ENCODE results near the gene MACC1. TPM values are rescaled to one million over a fixed set of nuclear protein-coding genes. Genes with fewer than 3 reads are reported as not detected.

MACC1 gene
- total RNA-seq, 1 experiment from 2014 or later: not detected

DNA sequence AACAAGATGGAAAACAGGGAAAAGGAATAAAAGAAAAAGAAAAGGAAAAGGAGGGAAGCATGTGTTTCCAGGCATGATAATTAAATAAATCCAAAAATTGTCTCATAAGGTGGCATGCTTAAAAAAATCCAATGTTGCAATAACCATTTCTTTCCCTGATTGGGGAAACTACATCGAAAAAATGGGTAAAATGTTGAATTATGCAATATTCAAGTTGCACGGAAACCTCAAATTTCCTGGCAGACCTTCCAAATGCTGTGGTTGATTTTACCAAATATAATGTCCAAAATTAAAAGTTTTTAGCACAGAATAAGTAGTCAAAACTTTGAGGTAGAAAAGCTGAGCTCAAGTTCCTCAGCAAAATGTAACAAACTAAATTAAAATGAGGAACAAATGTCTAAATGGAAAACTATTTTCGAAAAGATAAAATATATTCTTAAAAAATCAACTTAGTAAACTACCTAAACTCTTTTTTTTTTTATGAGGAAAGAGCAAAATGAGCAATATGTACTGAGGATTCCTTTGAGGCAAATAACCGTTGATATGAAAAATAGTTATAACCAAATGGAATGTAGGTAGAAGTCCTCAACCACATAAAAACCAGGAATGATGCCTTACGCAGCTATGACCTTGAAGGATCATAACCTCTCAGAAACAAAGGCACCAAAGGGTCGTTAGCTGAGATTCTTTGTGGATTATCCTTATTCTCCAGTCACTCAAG lies 52.6 kb downstream of the MACC1 start:
- Histone ChIP-seq H3K27me3 (replicated peaks) (no peaks in the 10 kb centered on the region), H3K27ac (no peak overlapping the region), H3K4me3 (no peak overlapping the region), H3K36me3 (no peaks in the 10 kb centered on the region), H3K4me1 (replicated peaks) (no peaks in the 10 kb centered on the region), H3K9me3 (replicated peaks) (no peaks in the 10 kb centered on the region)
- DNase-seq (ENCODE audit: low read depth in 1 of 2, low spot score in 2 of 2): no peak

- Histone ChIP-seq H3K4me3 (no peak overlapping the region), H3K36me3 (no peaks in the 10 kb centered on the region), H3K4me1 (replicated peaks) (no peaks in the 10 kb centered on the region), H3K27ac (no peak overlapping the region), H3K9me3 (replicated peaks) (no peaks in the 10 kb centered on the region), H3K27me3 (replicated peaks) (no peaks in the 10 kb centered on the region)
- no peak for DNase-seq (ENCODE audit: low read depth in 1 of 2, low spot score in 2 of 2)
These were observed 54.5 kb downstream of the MACC1 start for GRCh38 chr7:20162665-20163064.

- DNase-seq (ENCODE audit: low read depth in 1 of 2, low spot score in 2 of 2): no peak
- no peaks in the 10 kb centered on the region; the same call in 1 of the 2 replicates for H3K4me1 ChIP-seq (replicated peaks)
- H3K36me3 ChIP-seq: no peaks in the 10 kb centered on the region
- H3K27ac ChIP-seq: no peak overlapping the region
- no peaks in the 10 kb centered on the region for H3K27me3 ChIP-seq (replicated peaks)
- H3K9me3 ChIP-seq (replicated peaks): no peaks in the 10 kb centered on the region
- no peak overlapping the region for H3K4me3 ChIP-seq
These were observed 57.9 kb downstream of the MACC1 start for GRCh38 chr7:20159226-20159747.

GRCh38 chr7:20158684-20159083 lies 58.5 kb downstream of the MACC1 start:
- no peaks in the 10 kb centered on the region for H3K27me3 ChIP-seq (replicated peaks)
- no peaks in the 10 kb centered on the region for H3K9me3 ChIP-seq (replicated peaks)
- peaks cover 6% of the 10 kb centered on the region for H3K4me1 ChIP-seq (replicated peaks)
- H3K4me3 ChIP-seq: no peak overlapping the region
- no peak overlapping the region for H3K27ac ChIP-seq
- no peak for DNase-seq (ENCODE audit: low read depth in 1 of 2, low spot score in 2 of 2)
- H3K36me3 ChIP-seq: no peaks in the 10 kb centered on the region

DNA sequence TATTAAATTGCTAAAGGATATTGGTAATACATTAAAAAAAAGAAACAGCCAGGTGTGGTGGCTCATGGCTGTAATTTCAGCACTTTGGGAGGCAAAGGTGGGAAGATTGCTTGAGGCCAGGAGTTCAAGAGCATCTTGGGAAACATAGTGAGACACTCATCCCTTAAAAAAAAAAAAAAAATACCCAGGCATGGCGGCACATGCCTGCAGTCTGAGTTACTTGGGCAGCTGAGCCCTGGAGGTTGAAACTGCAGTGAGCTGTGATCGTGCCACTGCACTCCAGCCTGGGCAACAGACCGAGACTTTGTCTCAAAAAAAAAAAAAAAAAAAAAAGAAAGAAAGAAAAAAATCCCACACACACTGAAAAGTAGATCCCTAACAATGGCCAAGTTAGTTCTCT lies 59.7 kb downstream of the MACC1 start:
- Histone ChIP-seq H3K9me3 (replicated peaks) (no peaks in the 10 kb centered on the region), H3K4me1 (replicated peaks) (peaks cover 16% of the 10 kb centered on the region), H3K36me3 (no peaks in the 10 kb centered on the region), H3K27ac (no peak overlapping the region), H3K27me3 (replicated peaks) (no peaks in the 10 kb centered on the region), H3K4me3 (no peak overlapping the region)
- no peak for DNase-seq (ENCODE audit: low read depth in 1 of 2, low spot score in 2 of 2)

GRCh38 chr7:20153999-20154398 lies 63.2 kb downstream of the MACC1 start:
- no peaks in the 10 kb centered on the region for H3K27me3 ChIP-seq (replicated peaks)
- H3K4me1 ChIP-seq (replicated peaks): peaks cover 21% of the 10 kb centered on the region
- H3K36me3 ChIP-seq: no peaks in the 10 kb centered on the region
- H3K4me3 ChIP-seq: no peak overlapping the region
- H3K9me3 ChIP-seq (replicated peaks): no peaks in the 10 kb centered on the region
- no peak overlapping the region for H3K27ac ChIP-seq
- peak in 1 of 2 experiments; percentile 14 for DNase-seq (ENCODE audit: low read depth in 1 of 2, low spot score in 2 of 2)

DNA sequence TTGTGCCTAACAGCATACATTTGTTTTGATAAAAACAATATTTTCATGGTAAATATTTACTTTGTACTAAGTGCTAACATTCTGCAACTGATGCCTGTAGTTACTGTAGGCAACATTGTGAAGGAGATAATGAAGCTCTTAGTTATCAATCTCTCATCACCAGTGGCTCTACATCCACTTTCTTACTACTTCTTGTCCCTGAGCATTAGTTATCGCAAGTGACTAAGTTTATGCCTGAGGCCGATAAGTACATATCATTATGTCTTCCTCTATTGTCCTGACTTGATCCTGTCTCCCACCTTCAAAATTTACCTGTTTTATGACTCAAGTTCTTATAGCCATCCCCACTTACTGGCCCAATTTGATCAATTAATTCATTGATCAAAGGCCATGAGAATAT lies 63.6 kb downstream of the MACC1 start:
- H3K9me3 ChIP-seq (replicated peaks): no peaks in the 10 kb centered on the region
- H3K36me3 ChIP-seq: no peaks in the 10 kb centered on the region
- H3K27ac ChIP-seq: no peak overlapping the region
- peaks cover 21% of the 10 kb centered on the region for H3K4me1 ChIP-seq (replicated peaks)
- H3K4me3 ChIP-seq: no peak overlapping the region
- no peak for DNase-seq (ENCODE audit: low read depth in 1 of 2, low spot score in 2 of 2)
- no peaks in the 10 kb centered on the region for H3K27me3 ChIP-seq (replicated peaks)

- H3K36me3 ChIP-seq: no peaks in the 10 kb centered on the region
- DNase-seq (ENCODE audit: low read depth in 1 of 2, low spot score in 2 of 2): peak in 1 of 2 experiments; percentile 60
These were observed 64.7 kb downstream of the MACC1 start for GRCh38 chr7:20152511-20152910.

DNA sequence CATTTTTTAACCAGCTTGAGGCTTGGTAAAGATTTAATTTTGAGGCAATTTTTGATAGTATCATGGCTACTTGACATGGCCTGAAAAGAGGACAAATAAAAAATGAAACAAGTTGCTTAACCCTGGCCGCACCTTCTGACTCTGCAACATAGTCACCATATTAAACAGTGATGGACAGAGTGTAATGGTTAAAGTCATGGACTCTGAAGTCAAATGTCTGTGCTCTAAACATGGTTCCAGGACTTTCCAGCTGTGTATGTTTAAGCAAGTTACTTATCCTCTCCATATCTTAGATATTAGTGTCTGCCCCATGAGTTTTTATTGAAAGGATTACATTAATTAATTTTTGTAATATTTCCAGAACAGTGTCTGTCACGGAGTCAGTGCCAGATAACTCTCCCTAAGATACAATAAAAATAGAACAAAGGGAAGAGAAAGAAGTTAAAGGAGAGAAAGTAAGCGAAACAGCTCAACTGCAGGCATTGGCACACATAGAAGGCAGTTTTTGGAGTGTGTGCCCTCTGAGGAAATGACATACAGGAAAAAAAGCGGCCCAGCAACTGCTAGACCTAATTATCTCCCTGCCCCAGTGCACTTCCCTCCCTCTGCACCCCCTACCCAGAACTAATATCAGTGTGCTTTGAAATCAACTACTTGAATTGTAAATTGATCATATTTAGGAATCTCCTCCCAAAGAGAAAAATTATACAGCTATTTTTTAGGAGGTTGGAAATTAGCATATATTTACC lies 65.3 kb downstream of the MACC1 start:
- no peak overlapping the region for H3K4me3 ChIP-seq
- DNase-seq (ENCODE audit: low read depth in 1 of 2, low spot score in 2 of 2): no peak
- no peaks in the 10 kb centered on the region for H3K27me3 ChIP-seq (replicated peaks)
- H3K9me3 ChIP-seq (replicated peaks): no peaks in the 10 kb centered on the region
- no peak overlapping the region for H3K27ac ChIP-seq
- H3K36me3 ChIP-seq: no peaks in the 10 kb centered on the region
- peaks cover 21% of the 10 kb centered on the region for H3K4me1 ChIP-seq (replicated peaks)

More at GRCh38 chr7:20152511-20152910, 64.7 kb downstream of the MACC1 start:
- Histone ChIP-seq H3K27me3 (replicated peaks) (no peaks in the 10 kb centered on the region), H3K4me3 (no peak overlapping the region), H3K4me1 (replicated peaks) (peaks cover 21% of the 10 kb centered on the region), H3K27ac (no peak overlapping the region), H3K9me3 (replicated peaks) (no peaks in the 10 kb centered on the region)

DNA sequence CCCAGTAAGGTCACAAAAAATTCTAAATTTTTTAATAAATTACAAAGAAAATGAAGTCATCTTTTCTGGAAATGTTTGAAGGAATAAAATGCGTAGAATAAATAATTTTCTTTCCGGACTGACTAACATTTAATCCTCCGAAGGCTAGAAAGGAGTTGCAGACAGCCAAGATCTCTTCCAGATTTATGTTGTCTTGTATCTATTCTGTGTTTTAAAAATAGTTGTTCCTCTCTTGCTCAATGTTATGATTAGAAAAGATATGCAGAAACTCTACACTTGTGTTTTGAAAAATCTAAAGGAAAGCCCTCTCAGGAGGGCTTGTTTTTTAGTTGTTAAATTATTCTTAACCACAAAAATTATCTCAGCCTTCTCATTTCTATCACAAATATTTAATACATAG lies 70.7 kb downstream of the MACC1 start:
- Histone ChIP-seq H3K27me3 (replicated peaks) (no peaks in the 10 kb centered on the region), H3K36me3 (no peaks in the 10 kb centered on the region), H3K9me3 (replicated peaks) (no peaks in the 10 kb centered on the region), H3K27ac (no peak overlapping the region), H3K4me1 (replicated peaks) (no peaks in the 10 kb centered on the region), H3K4me3 (no peak overlapping the region)
- no peak for DNase-seq (ENCODE audit: low read depth in 1 of 2, low spot score in 2 of 2)

DNA sequence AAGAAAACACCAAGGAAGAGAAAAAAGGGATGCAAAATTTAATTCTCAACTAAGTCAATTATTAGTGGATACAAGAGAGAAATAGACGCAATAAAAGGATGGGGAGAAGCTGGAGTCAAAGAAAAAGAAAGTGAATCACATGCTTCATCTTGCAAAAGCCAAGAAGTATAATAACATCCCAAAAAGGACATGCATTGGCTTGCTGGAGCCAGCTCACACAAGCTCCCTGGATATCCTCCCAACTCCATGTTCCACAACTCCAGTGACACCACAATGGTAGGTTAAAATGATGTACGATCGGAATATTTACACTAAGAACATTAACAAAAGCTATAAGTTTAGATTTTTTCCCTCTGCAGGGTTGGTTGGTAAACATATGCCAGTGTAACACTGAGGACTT lies 72.4 kb downstream of the MACC1 start:
- Histone ChIP-seq H3K36me3 (no peaks in the 10 kb centered on the region), H3K4me1 (replicated peaks) (no peaks in the 10 kb centered on the region), H3K27me3 (replicated peaks) (no peaks in the 10 kb centered on the region), H3K9me3 (replicated peaks) (no peaks in the 10 kb centered on the region), H3K4me3 (no peak overlapping the region), H3K27ac (no peak overlapping the region)
- no peak for DNase-seq (ENCODE audit: low read depth in 1 of 2, low spot score in 2 of 2)

DNA sequence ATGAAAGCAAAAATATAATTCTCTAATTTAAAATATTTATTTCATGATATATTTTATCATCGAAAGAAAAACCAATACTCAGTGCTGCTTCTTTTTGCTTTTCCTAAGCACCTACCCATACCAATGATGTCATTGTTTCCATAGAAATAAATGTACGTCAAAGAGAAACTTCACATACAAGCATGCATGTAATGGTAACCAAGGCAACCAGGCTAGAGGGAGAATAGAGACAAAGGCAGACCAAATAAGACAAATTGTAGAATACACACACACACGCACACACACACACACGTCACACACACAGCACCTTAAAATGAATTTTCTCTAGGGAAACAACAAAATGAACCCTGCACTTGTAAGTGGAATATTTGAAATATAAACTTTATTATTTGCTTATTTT lies 75.5 kb downstream of the MACC1 start:
- H3K27ac ChIP-seq: no peak overlapping the region
- no peak for DNase-seq (ENCODE audit: low read depth in 1 of 2, low spot score in 2 of 2)
- H3K27me3 ChIP-seq (replicated peaks): no peaks in the 10 kb centered on the region
- H3K36me3 ChIP-seq: no peaks in the 10 kb centered on the region
- no peak overlapping the region for H3K4me3 ChIP-seq
- H3K9me3 ChIP-seq (replicated peaks): no peaks in the 10 kb centered on the region
- no peaks in the 10 kb centered on the region for H3K4me1 ChIP-seq (replicated peaks)

DNA sequence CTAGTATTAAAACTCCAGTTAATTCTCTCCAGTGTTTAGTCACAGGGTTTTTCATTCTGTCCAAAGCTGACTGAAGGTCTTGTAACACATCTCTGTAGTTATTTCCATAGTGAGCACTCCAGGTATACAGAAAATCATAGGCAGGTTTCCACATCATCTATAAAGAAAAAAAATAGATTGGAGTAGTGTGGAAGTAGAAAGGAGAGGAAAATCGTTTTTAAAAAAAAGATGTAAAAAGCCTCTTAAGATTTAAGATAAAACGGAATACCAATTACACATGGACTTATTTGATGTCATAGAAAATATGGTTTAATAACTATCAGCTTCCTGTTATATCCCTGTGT lies 76.2 kb downstream of the MACC1 start:
- H3K27ac ChIP-seq: no peak overlapping the region
- no peaks in the 10 kb centered on the region for H3K36me3 ChIP-seq
- no peaks in the 10 kb centered on the region for H3K27me3 ChIP-seq (replicated peaks)
- H3K9me3 ChIP-seq (replicated peaks): no peaks in the 10 kb centered on the region
- no peak for DNase-seq (ENCODE audit: low read depth in 1 of 2, low spot score in 2 of 2)
- H3K4me3 ChIP-seq: no peak overlapping the region
- H3K4me1 ChIP-seq (replicated peaks): no peaks in the 10 kb centered on the region

- H3K27me3 ChIP-seq (replicated peaks): no peaks in the 10 kb centered on the region
- no peak for DNase-seq (ENCODE audit: low read depth in 1 of 2, low spot score in 2 of 2)
- no peaks in the 10 kb centered on the region for H3K36me3 ChIP-seq
- no peak overlapping the region for H3K4me3 ChIP-seq
- H3K4me1 ChIP-seq (replicated peaks): no peaks in the 10 kb centered on the region
- H3K9me3 ChIP-seq (replicated peaks): no peaks in the 10 kb centered on the region
- no peak overlapping the region for H3K27ac ChIP-seq
These were observed 76.7 kb downstream of the MACC1 start for GRCh38 chr7:20140291-20141001.
